ENCODE data around the gene N4BP2L2. TPM values are rescaled to one million over a fixed set of nuclear protein-coding genes. Genes with fewer than 3 reads are reported as not detected.
A peak's percentile ranks its signal among the peaks of the same experiment; 100 is the strongest.

N4BP2L2 gene
- total RNA-seq, 1 experiment from 2014 or later = 54.1 TPM

DNA sequence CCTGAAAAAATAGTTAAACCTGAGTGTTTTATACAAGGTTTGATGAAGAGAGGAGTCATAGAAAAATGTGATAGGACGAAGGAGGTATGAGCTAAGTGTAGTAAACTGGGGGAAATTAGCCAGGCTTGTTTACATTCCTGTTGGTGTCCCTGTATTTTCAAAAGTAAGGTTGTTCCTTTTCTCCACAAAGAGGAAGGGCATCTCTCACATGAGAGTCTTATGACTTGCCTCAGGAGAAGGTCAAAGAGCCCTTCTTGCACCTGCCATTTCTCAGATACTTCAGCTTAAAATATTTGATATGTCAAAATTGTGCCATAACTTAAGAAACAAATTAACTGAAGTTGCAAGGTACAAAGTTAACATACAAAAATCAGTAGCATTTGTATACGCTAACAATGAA lies 3.6 kb upstream of the N4BP2L2 start:
- DNase-seq = no peak
- H3K9me3 ChIP-seq = no peaks in the 10 kb centered on the region; the same call in 1 of the 2 replicates
- H3K27me3 ChIP-seq = no peaks in the 10 kb centered on the region
- H3K36me3 ChIP-seq = peaks cover 5% of the 10 kb centered on the region
- H3K4me3 ChIP-seq = no peak overlapping the region

- Histone ChIP-seq H3K9me3 (no peaks in the 10 kb centered on the region), H3K36me3 (peaks cover 41% of the 10 kb centered on the region), H3K4me3 (peak overlapping the region; percentile 93), H3K27me3 (no peaks in the 10 kb centered on the region)
- peak; percentile 41 for DNase-seq
Measured at GRCh38 chr13:32538143-32538620, 413 bp downstream of the N4BP2L2 start.

DNA sequence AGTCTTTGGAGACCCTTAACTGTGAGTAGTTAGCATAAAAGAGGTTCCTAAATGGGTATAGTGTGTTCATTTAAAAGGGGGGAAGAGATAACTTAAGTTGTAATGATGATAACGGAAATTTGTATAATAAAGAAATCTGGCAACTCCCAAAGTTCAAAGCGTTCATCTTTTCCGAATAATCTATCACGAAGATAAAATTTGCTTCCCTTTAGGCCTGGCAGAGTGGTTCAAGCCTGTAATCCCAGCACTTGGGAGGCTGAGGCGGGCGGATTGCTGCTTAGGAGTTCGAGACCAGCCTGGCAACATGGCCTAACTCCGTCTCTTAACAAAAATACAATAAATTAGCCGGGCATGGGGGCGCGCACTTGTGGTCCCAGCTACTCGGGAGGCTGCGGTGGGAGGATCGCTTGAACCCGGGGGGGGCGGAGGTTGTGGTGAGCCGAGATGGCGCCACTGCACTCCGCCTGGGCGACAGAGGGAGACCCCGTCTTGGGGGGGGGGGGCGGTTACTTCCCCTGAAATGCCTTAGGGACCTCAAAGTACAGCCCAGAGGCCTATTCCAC lies 934 bp downstream of the N4BP2L2 start:
- peak; percentile 42 for DNase-seq
- Histone ChIP-seq H3K27me3 (no peaks in the 10 kb centered on the region), H3K36me3 (peaks cover 43% of the 10 kb centered on the region), H3K4me3 (peak overlapping the region; percentile 93), H3K9me3 (no peaks in the 10 kb centered on the region)

GRCh38 chr13:32535748-32536147 lies 2.8 kb downstream of the N4BP2L2 start:
- H3K36me3 ChIP-seq = peaks cover 55% of the 10 kb centered on the region
- H3K27me3 ChIP-seq = no peaks in the 10 kb centered on the region
- H3K9me3 ChIP-seq = no peaks in the 10 kb centered on the region
- DNase-seq = no peak
- H3K4me3 ChIP-seq = no peak overlapping the region

DNA sequence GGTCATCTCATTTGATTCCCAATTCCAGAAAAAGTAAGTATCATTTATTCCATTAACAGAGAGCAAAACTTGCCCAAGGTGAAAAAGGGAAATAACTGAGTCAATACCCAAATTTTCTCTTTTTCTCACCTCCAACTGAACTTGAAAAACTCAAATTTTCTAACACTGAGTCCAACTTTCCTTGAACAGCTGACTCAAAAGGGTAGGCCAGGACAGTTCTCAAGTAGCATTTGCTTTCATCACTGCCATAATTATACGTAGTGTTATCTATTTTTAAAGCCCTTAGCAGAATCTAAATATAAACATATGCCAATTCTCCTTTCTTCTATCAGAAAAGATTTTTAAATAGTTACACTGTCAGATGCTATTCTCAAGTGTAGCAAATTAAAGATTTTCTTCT lies 3.5 kb downstream of the N4BP2L2 start:
- Histone ChIP-seq H3K9me3 (no peaks in the 10 kb centered on the region), H3K4me3 (no peak overlapping the region)
- no peak for DNase-seq

GRCh38 chr13:32530841-32531253 lies 7.7 kb downstream of the N4BP2L2 start:
- Histone ChIP-seq H3K4me3 (no peak overlapping the region), H3K27me3 (no peaks in the 10 kb centered on the region), H3K36me3 (peaks cover 65% of the 10 kb centered on the region), H3K9me3 (no peaks in the 10 kb centered on the region)
- DNase-seq = no peak

More for the DNA sequence above, 3.5 kb downstream of the N4BP2L2 start:
- Histone ChIP-seq H3K36me3 (peaks cover 55% of the 10 kb centered on the region), H3K27me3 (no peaks in the 10 kb centered on the region)

DNA sequence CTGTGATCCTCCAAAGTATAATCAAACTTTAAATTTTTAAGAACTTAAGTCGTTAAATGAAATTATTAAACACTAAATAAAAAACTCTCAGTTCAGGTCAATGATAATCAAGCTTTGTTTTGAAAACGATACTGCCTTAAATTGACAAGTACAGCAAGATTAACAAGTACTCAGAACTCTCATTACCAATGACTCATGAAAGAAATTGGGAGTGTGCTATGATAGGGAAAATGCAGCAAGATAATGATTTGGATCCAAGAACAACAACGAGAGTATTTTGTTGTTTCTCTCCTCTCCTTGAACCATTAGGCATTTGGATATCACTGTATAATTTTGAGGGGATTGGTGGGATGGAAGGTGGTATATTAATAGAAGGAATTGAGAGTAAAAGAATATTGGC lies 10.2 kb downstream of the N4BP2L2 start:
- DNase-seq = no peak
- Histone ChIP-seq H3K9me3 (no peaks in the 10 kb centered on the region), H3K36me3 (peaks cover 55% of the 10 kb centered on the region), H3K27me3 (no peaks in the 10 kb centered on the region), H3K4me3 (no peak overlapping the region)

DNA sequence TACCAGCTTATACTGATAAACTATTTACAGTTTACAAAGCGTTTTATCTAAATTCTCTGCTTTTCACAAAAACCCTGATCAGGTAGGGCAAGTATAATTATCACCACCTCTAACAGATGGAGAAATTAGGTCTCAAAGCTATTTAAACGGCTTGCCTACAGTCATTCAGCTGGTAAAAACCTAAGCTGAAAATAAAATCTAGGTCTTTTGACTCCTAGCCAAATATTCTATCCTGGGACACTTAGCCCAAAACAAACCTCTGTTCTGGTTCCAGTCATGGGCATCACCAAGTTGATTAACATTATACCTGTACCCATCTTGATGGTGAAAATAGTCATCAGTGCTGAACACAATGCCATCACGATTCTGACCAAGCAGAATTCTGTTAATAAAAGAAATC lies 11.4 kb downstream of the N4BP2L2 start:
- Histone ChIP-seq H3K9me3 (no peaks in the 10 kb centered on the region), H3K36me3 (peaks cover 54% of the 10 kb centered on the region), H3K27me3 (no peaks in the 10 kb centered on the region), H3K4me3 (no peak overlapping the region)
- no peak for DNase-seq

GRCh38 chr13:32525766-32526165 lies 12.8 kb downstream of the N4BP2L2 start:
- Histone ChIP-seq H3K4me3 (no peak overlapping the region), H3K9me3 (no peaks in the 10 kb centered on the region), H3K27me3 (no peaks in the 10 kb centered on the region), H3K36me3 (peaks cover 50% of the 10 kb centered on the region)
- no peak for DNase-seq

DNA sequence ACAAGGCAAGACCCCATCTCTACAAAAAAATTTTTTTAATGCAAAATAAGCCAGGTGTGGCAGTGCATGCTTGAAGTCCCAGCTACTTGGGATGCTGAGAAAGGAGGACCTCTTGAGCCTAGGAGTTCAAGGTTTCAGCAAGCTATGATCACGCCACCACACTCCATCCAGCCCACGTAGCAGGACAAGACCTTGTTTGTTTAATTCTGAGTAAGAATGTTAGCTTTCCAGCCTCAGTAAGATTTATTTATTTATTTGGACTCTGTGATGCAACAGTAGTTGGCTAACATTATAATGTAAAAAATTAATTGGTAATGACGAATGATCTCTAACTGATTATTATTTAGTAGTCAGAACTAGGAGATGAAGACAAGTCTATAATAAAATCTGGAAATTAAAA lies 23.3 kb downstream of the N4BP2L2 start:
- peaks cover 55% of the 10 kb centered on the region for H3K36me3 ChIP-seq
- no peaks in the 10 kb centered on the region for H3K9me3 ChIP-seq
- H3K4me3 ChIP-seq = no peak overlapping the region
- H3K27me3 ChIP-seq = no peaks in the 10 kb centered on the region
- no peak for DNase-seq

DNA sequence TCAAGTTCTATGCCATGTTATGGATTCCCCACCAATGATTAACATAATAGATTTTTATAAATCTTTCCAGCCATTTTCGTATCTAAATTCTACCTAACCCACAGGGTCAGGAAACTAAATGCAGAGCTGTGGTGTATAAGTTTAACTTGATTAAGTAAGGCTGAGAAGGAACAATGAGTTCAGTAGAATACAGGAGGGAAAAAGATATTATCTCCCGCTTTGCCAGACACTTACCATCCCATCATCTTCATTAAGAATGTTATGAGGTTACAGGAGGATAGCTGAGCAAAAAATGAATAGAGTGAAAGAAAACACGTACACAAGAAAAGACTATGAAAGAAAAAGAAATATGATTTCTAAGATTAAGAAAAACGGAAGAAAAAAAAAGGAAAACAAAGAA lies 27.1 kb downstream of the N4BP2L2 start:
- DNase-seq = no peak
- Histone ChIP-seq H3K9me3 (no peaks in the 10 kb centered on the region), H3K36me3 (peaks cover 44% of the 10 kb centered on the region), H3K4me3 (no peak overlapping the region), H3K27me3 (no peaks in the 10 kb centered on the region)

GRCh38 chr13:32504876-32505275 lies 33.7 kb downstream of the N4BP2L2 start:
- Histone ChIP-seq H3K27me3 (no peaks in the 10 kb centered on the region), H3K9me3 (no peaks in the 10 kb centered on the region), H3K36me3 (peaks cover 38% of the 10 kb centered on the region), H3K4me3 (no peak overlapping the region)
- DNase-seq = no peak

- no peak overlapping the region for H3K4me3 ChIP-seq
- no peak for DNase-seq
- H3K27me3 ChIP-seq = no peaks in the 10 kb centered on the region
- no peaks in the 10 kb centered on the region for H3K9me3 ChIP-seq
- H3K36me3 ChIP-seq = peaks cover 38% of the 10 kb centered on the region
Measured at GRCh38 chr13:32504263-32504662, 34.3 kb downstream of the N4BP2L2 start.

DNA sequence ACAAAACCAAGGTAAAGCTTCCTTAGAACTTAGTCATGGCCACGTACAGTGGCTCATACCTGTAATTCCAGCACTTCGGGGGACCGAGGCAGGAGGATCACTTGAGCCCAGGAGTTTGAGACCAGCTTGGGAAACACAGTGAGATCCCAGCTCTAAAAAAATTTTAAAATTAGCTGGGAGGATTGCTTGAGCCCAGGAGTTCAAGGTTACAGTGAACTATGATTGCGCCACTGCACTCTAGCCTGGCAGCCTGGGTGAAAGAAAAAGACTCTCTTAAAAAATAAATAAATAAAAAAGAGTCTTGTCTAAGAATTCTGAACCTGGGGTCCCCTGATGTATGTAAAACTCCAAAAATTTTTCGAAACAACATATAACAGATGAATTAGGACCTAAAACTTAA lies 34.9 kb downstream of the N4BP2L2 start:
- no peaks in the 10 kb centered on the region for H3K9me3 ChIP-seq
- no peak for DNase-seq
- H3K27me3 ChIP-seq = no peaks in the 10 kb centered on the region
- no peak overlapping the region for H3K4me3 ChIP-seq
- peaks cover 34% of the 10 kb centered on the region for H3K36me3 ChIP-seq

- H3K36me3 ChIP-seq = peaks cover 16% of the 10 kb centered on the region
- no peaks in the 10 kb centered on the region for H3K27me3 ChIP-seq
- DNase-seq = no peak
- H3K9me3 ChIP-seq = no peaks in the 10 kb centered on the region
- H3K4me3 ChIP-seq = no peak overlapping the region
Measured at GRCh38 chr13:32501064-32501463, 37.5 kb downstream of the N4BP2L2 start.

- H3K36me3 ChIP-seq = peaks cover 5% of the 10 kb centered on the region; the same call in 1 of the 2 replicates
- no peaks in the 10 kb centered on the region for H3K27me3 ChIP-seq
- no peak for DNase-seq
- no peak overlapping the region for H3K4me3 ChIP-seq
- no peaks in the 10 kb centered on the region for H3K9me3 ChIP-seq
Measured at GRCh38 chr13:32499538-32500210, 38.9 kb downstream of the N4BP2L2 start.

DNA sequence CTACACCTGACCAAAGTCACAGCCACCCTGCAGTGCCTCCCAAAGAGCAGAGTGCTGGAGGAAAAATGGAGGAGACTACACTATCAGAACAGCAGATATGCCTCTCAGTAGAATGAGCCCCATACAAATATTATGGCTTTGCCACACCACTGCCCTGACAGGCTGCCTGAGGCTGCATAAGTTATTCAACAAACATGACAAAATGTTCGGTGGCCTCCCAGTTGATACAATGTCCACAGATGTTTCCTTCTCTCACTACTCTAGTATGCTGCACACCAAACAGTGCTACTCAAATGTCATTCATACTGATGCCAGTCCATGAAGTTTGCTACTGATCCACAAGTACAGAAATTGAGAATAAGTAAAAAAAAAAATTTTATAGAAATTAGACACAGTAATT lies 41.0 kb downstream of the N4BP2L2 start:
- no peak for DNase-seq
- Histone ChIP-seq H3K36me3 (peaks cover 4% of the 10 kb centered on the region; the same call in 1 of the 2 replicates), H3K9me3 (no peaks in the 10 kb centered on the region), H3K27me3 (no peaks in the 10 kb centered on the region), H3K4me3 (no peak overlapping the region)

- Histone ChIP-seq H3K27me3 (no peaks in the 10 kb centered on the region), H3K9me3 (no peaks in the 10 kb centered on the region), H3K36me3 (no peaks in the 10 kb centered on the region), H3K4me3 (no peak overlapping the region)
- no peak for DNase-seq
Measured at GRCh38 chr13:32496599-32497160, 41.9 kb downstream of the N4BP2L2 start.
